T-helper 2 cell (primary cell): ENCODE data around the gene MIOX.

Experiments used
- DNase-seq, 5 experiments: peaks; one replicate each; pipeline versions ENCODE4 v3.0.0 to v3.0.0-alpha.2; 2012 to 2022

Gene MIOX

GRCh38 chr22:50455201-50455600 lies 31.5 kb upstream of the MIOX start:
- no peak for DNase-seq

DNA sequence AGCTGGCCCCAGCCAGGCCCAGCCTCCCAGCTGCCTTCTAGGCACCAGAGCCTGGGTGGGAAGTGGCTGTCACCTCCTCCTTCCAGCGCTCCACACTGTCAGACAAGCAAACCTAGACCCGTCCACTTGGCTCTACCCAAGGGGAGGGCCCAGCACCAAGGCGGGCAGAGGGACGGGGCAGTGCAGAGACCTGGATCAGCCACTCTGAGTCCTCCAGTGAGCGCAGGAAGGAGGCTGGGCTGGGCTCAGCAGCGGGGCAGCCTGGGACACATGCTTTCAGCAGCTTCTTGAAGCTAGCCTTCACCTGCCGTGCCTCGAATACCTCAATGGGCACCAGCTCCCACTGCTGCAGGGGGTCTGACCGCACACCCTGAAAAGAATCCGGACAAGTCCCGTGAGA lies 30.6 kb upstream of the MIOX start:
- DNase-seq = no peak

DNA sequence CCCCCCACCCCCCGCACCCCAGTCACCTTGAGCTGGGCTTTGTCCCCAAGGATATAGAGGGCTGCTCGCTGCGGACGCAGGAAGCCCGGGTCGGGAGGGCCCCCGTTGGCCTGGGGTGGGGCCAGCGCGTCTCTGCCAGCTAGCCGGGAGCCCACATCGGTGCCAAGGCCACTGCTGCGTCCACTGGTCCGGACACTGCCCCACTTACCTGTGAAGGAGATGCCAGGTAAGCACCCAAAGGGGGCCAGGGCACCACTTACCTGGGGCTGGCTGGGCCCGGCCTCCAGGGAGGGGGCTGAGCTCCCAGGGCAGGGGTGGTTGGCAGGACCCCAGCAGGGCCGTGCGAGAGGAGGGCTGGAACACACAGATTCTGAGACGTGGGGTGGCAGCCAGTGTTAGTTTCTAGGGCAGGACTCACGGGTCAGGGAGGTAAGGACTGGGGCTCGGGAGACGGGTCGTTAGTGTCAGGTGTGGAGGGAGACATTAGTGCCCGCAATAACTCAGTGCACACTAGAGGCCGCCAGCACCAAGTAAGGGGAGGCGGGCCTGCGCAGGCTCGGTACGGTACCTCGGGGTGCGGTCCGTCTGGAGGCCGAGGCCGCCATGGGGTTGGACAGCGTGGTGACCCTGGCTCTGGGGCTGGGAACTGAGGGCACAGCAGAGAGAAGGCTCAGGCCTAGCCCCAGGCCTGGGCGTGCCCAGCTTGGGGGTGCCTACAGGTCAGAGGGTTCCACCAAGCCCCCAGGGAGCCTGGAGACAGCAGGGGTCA lies 30.0 kb upstream of the MIOX start:
- no peak for DNase-seq

DNA sequence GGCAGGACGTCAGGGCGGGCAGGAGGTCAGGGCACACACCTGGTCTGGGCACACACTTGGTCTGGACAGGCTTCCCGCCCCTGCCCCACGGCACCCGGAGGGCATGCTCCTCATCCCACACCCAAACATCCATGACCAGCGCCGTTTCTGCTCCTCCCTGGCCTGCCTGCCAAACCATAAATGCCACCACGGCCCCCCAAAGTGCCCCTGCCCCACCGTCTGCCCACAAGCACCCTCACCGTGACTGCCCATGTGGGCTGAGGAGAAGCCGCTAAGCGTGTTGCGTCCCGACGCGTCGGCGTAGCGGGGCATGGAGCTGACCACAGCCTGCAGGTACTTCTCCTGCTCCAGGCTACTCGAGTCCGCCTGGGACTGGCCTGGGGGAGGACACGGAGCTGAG lies 27.6 kb upstream of the MIOX start:
- no peak for DNase-seq

DNA sequence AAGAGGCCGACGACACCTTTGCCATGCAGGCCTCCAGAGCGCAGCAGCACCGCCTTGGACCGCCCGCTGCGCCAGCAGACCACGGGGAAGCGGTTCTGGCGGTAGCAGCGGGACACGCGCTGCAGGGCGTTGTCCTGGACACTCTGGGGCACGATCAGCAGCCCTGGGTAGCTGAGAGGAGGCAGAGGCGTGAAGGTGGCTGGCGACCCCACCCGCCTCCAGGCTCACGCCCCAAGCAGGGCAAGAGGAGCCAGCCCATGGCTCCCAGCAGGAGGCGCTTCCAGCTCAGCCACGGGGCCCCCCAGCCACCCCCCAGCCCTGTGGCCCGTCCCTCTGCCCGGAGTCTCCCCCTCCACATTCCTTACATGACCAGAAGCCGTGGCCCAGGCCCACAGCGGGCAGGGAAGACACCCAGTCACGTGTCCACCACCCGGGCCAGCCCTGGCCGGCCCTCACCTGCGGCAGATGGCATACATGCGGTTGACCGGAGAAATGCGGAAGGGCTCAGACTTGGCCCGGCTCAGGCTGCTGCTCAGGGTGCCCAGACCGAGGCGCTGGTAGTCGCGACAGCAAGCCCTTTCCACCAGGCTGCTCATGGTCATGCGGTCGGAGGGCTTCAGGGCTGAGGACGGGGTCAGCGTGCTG lies 27.0 kb upstream of the MIOX start:
- no peak for DNase-seq

- DNase-seq = no peak
Measured at GRCh38 chr22:50460938-50461337, 25.7 kb upstream of the MIOX start.

GRCh38 chr22:50461536-50461935 lies 25.1 kb upstream of the MIOX start:
- DNase-seq = no peak

DNA sequence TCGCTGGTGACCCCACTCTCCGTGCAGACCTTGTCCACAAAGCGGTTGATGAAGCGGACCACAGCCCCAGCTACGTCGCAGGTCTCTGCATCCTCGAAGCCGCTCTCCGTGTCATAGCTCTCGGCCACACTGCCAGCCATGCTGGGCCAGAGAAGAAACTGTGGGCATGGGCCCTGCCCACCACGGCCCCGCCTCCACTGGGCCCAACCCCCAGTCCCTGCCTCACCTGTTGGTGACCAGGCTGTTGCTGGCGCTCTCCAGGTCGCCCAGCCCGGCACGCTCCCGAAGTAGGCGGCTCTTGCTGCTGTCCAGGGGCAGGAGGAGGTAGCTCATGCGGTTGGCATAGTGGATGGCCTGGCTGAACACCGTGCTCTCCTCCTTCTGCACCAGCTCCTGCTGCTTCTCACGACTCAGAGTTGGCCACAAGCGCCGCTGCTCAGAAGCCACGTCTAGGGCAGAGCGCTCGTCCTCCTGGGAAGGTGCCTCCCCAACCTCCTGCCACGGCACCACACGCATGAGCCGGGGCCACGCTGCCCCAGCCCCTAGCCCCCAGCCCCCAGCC lies 24.6 kb upstream of the MIOX start:
- DNase-seq = no peak

DNA sequence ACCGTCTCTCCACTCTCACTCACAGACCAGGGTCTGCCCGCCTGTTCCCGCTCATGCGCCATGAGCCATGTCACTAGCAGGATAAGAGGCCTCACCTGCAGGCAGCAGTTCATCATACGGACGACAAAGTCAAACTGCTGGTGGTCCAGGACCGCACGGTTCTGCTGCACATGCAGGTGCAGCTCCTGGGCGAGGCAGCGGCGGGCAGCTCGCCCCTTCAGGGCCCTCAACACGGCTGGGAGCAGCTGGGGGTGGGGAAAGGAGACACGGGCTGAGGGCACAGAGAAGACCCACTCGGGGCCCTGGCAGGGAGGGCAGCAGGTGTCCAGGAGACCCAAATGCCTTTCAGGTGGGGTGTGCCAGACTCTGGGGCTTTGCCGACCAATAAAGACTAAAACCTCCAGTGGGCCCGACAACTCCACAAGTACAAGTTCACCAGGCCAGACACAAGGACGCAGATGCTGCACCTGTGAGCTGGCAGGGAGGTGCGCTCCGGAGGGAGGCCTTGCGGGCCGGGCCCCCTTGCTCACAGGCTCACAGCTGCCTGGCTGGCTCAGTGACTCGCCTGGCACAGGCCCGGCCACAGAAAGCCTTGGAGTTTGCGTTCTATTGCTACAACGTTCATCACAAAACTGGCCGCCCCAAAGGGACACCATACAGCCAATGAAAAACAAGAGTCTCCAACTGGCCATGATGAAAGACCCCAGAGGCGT lies 23.3 kb upstream of the MIOX start:
- no peak for DNase-seq

- DNase-seq = no peak
Measured at GRCh38 chr22:50464451-50464850, 22.2 kb upstream of the MIOX start.

- DNase-seq = no peak
Measured at GRCh38 chr22:50465066-50465930, 21.4 kb upstream of the MIOX start.

- no peak for DNase-seq
Measured at GRCh38 chr22:50467341-50467740, 19.3 kb upstream of the MIOX start.

DNA sequence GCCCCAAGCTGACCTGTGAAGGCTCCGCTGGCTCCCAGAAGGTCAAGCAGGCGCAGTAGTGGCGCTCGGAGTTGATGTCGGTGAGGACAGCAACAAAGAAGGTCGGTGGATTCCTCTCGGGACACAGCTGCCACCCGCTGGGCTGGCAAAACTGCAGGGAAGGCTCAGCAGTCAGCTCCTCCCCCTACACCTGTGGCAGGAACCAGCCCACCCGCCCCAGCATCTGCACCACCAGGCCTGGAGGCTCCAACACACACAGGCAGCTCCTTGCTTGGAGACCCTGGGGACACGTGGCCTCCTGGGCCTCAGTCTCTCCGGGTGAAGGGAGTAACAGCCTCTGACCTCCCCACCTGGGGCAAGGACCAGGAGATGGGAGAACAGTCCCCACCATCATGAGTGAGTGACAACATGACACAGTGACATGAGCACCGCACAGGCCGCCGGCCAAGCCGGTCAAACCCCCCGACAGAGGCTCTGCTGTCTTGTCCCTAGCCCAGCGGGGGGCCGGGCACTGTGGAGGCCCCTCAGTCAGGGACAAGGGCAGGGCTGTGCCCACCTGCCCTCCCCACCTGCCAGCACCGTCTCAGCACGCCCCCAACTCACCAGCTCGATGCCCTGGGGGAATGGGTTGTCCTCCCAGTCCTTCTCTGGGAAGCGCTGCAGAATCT lies 18.8 kb upstream of the MIOX start:
- DNase-seq = no peak

DNA sequence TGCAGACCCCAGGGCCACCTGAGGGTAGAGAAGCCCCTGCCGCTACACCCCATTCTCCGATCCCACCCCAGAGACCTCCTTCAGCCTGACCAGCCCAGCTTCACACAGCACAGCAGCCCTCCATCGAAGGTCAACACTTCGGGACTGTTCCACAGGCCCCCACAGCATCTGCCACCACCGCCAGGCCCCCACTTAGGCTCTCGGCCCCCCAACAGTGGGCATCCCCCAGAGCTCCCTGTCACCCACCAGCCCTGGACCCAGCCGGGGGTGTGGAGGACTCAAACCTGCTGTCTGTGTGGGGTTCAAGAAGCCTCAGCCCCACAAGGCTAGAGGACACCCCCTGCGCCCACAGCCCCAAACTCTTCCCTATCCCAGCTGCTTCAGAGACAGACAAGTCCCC lies 18.0 kb upstream of the MIOX start:
- no peak for DNase-seq

- peak; percentile 80 to 100 (median 95) for DNase-seq
Measured at GRCh38 chr22:50469377-50470305, 17.0 kb upstream of the MIOX start.

DNA sequence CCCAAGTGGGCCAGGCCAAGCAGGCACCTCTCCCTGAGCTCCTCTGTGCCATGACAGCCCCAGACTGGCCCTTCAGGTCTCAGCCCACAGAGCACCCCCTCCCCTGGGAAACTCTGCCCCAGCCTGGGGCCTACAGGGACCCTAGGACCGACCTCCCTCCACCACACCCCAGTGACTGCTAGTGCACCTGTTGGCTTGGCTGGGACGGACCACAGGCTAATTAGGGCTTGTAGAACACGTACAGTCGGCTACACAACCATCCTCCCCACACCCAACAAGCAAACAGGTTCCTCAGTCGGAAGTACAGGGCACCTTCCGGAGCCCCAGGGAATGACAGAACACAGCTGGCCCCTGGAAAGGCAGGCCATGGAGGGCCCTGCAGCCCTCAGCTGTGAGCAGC lies 16.2 kb upstream of the MIOX start:
- peak in 1 of 5 experiments; percentile 29 for DNase-seq

GRCh38 chr22:50471197-50471847 lies 15.3 kb upstream of the MIOX start:
- DNase-seq = no peak

DNA sequence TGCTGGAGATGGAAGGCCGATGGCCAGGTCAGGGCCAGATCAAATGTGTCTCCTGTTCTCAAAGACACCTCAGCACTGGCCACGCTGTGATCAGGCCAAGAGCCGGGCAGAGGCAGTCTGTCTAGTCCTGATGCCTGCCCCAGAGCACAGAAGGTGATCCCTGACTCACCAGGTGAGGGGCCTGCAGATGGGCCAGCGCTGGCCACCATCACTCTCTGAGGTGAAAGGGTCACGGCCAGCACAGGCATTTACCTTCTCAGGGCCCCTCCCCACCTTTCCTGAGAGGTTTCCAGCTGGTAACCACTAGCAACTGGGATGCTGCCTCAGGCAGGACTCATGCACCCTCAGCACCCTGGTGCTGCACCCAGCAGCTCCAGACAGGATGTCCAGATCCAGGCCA lies 14.7 kb upstream of the MIOX start:
- no peak for DNase-seq

DNA sequence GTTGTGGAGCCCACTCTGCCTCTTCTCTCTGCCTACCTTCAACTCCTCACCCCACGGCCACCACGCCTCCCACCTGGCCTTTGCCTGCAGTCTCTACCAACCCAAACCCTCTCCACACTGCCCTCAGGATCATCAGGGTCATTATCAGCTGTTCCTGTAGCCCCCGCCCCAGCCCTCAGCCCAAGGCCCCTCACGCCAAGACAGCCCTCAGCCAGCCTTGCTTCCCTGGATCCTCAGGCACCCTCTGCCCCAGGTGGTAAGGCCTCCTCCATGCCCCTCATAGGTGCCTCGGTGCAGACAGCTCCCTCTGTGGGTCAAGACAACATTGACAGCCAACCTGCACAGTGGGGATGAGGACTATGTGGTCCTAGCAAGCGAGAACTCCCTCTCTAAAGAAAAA lies 13.6 kb upstream of the MIOX start:
- DNase-seq = peak in 3 of 5 experiments; percentile 36 to 73 (median 40)
